GM19238 (cell line): ENCODE data around the gene KPNA1.

Experiments used
- DNase-seq: peaks from one replicate; pipeline ENCODE4 v3.0.0; 2011; ENCODE audit warnings: low spot score; ENCODE audit not compliant: insufficient read length

KPNA1 gene

DNA sequence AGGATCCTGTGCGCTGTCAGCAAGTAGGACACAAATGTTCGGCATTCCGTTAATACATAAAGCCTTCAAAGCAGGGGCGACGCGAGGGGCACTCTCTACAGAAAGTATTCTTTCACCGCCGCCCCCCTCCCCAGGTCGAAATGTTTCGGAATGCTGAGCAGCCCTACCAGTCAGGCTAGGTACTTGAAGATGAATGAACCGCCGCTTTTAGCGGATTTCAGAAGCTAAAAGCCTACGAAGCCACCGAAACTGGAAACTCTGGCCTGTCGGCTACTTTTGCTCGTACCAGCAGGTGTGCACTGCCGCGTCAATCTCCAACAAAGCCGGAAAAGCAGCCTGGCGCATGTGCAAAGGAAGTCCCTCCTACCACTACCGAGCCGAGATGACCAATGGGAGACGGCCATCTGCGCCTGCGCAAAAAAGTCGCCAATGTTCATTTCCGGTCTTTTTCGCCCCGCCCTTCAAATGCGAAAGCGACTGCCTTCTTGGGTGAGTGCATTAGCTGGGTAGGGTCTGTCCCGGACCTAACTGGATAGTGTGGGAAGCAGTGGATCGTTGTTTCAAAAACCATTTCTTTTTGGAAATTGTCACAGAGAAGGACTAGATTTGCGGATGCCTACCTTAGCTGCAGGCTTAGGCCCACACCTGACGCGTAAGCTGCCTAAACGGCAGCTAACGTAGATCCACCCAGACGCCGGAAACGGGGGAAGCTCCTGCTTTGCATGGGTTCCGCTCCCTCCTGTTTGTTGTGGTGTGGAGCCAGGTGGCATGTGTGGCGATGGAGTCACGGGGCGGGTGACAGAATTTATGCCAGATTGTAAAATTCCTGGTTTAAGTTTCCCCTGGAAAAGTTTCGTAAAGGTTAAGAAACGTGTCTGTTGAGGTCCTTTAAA, 98.7 kb downstream of the KPNA1 start, which contains the start of gene WDR5B:
WDR5B (minus strand) TSS at position 301 of the 893 bp plus-strand sequence. CDS start 534 bp downstream, outside the sequence.
- peak; percentile 83 for DNase-seq

GRCh38 chr3:122415104-122415744, 99.5 kb downstream of the KPNA1 start:
- peak; percentile 61 for DNase-seq

DNA sequence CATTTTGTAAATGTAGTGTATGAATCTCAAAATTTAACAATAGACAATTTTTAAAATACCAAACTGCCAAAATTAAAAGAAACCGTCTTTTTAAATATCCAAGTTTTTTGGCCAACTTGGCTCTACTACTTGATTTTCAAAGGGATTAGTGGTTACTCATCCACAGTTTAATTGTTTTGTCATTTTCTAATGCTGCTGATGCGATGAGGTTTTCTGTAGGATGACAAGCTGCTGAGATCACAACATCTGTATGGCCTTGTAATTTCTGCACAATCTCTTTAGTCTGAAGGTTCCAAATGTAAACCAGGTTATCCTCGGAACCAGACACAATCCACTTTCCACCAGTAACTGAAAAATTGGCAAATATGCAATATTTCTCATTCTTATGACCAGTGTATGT, 100.3 kb downstream of the KPNA1 start:
- DNase-seq, result no peak

DNA sequence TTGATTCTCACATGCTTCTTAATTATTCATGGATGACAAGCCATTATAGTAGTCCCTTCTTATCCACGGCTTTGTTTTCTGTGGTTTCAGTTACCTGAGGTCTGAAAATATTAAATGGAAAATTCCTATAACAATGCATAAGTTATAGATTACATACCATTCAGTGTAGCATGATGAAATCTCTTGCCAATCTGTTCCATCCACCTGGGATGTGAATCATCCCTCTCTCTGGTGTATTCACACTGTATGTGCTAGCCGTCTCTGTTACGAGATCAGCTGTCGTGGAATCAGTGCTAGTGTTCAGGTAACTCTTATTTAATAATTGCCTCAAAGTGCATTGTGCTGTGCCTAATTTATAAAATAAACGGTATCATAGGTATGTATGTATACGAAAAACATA, 104.1 kb downstream of the KPNA1 start:
- DNase-seq, result no peak

DNA sequence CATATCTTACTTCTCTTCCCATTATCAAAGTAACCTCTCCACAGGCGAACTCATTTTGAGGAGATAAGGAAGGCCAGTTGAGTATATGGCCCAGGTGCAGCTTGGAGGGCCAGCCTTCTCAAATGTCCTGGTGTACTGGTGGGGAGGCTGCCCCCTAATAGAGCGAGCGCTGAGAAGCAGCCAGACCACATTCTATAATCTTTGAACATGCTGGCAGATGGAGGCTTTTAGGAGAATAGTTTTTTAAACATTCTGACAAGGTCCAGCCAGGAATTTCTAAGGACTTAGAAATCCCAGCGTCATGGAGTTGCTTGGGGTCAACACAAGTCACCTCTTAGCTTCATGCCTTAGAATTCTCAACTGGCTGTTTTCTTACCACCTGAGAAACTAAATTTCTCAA, 104.6 kb downstream of the KPNA1 start:
- DNase-seq, result no peak

DNA sequence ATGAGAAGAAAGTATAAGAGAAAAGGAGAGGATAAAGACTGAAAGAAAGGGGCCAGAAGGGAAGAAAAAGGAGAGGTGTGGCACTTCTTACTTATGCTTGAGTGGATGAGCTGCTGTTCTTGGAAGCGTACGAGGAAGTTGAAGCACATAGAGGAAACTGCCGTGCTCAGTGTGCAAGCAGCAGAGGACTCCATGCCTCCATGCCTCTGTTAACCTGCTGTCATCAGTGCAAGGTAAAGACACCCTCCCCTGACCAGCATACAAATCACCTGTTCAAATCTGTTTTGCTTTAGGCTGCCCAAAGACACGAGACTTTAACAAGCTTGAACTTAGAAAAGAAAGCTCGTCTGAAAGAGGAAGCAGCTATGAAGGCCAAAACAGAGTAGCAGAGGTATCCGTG, 105.3 kb downstream of the KPNA1 start:
- no peak for DNase-seq

GRCh38 chr3:122407946-122408345, 106.8 kb downstream of the KPNA1 start:
- DNase-seq, result no peak

GRCh38 chr3:122406198-122406597, 108.5 kb downstream of the KPNA1 start:
- no peak for DNase-seq

DNA sequence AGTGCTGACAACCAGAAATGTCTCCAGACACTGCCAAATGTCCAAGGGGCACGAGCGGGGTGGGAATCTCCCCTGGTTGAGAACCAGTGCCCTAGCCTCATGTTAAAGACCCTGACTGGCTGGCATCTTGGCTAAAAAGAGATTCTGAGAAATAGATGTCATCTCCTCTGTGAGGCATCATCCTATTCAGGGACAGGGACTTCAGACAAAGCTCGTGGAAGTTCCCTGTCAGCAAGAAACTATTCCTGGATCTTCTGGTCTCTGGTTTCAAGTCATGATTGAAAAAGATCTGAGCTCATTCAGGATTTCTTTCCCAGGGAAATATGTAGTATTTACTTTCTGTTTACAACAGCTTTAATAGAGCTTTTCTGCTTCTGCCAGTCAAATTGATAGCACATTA, 109.7 kb downstream of the KPNA1 start:
- DNase-seq, result no peak

DNA sequence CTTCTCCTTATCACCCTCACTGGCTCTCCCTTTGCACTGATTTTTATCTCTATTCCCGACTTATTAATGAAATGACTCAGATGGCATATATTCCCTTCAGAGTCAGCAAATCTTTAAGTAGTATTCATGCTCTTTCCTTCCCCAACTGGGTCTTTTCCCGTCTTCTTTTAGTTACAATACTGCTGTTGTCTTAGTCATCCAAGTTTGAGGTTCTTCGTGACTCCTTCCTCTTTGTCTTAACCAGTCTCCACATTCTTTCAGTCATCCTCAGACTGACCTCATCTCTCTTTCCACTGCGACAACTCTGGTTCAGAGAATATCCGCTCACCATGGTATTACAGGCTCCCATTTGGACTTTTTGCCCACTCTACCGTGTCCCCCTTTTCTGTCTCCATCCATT, 111.2 kb downstream of the KPNA1 start:
- DNase-seq, result no peak

GRCh38 chr3:122398920-122399319, 115.8 kb downstream of the KPNA1 start:
- DNase-seq, result no peak

- no peak for DNase-seq
Measured at GRCh38 chr3:122397201-122397600, 117.5 kb downstream of the KPNA1 start.

GRCh38 chr3:122396511-122396910, 118.2 kb downstream of the KPNA1 start:
- no peak for DNase-seq

- no peak for DNase-seq
Measured at GRCh38 chr3:122395582-122395981, 119.2 kb downstream of the KPNA1 start.

- DNase-seq, result no peak
Measured at GRCh38 chr3:122394173-122394572, 120.6 kb downstream of the KPNA1 start.

DNA sequence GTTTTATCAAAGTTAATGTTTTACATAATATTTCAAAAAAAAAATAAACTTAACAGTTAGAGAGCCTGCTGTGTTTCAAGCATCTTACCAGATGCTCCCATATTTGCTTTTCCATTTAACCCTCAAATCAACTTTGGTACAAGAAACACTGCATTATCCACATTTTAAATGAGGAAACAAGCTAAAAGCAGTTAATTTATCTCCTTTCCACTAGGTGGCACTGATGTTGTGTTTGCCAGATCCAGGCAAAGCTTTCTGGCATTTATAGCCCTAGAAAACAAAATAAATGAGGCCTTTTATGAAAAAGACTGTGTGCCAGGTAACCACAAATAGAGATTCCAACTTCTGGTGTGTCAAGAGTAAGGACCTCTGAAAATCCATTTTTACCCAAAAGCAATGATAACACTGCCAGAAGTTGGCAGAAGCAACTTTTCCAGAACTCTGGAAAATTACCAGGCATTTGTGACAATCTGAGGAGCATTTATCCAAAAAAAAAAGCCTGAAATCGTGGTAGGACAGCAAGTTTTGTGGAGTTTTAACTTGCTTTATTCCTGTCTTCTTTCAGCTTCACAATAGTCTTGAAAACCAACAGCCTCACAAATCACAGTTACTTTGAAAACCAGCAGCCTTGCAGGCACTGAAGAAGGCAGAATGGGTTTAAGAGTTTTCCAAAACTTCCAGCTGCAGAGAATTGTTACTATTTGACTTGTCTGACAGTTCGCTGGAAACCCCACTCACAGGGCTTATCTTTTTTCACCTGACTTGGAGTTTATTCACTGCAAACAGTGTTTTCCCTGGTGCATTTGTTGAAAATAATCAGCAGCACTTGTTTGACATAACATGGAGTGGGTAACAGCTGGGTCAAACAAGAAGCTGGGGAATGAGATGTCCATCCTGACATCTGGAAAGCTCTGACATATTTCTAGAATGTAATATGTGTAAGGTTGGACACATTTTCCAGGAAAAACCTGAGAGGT, 121.6 kb downstream of the KPNA1 start:
- peak; percentile 17 for DNase-seq

DNA sequence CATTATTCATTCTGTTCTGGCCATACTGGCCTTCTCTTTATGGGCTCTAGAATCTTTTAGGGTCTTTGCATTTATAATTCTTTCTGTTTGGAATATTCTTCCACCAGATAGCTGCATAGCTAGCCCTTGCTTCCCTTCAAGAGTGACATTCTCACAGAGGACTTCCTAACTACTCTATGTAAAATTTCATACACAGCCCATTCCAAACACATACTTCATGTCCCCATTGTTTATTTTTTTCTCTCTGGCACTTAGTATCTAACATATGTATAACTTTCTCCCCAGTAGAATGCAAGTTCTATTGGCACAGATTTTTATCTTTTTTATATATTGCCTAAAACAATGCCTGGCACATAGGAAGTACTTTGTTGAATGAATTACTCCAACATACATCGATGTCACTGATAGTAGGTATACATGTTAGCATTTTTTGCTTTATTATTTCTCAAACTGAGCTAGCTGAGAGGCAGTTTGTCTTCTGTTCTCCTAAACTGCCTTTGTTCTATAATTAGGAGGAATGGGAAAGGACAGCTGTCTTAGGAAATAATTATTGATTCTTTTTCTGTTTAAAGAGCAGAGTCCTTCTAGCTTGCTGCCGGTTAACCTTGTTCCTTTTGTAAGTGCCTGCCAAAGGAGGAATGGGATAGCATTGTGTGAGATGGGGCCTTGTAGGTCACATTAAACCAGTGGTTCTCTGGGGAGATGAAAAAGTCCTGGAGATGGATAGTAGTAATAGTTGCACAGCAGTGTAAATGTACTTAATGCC, 122.9 kb downstream of the KPNA1 start:
- DNase-seq, result no peak

DNA sequence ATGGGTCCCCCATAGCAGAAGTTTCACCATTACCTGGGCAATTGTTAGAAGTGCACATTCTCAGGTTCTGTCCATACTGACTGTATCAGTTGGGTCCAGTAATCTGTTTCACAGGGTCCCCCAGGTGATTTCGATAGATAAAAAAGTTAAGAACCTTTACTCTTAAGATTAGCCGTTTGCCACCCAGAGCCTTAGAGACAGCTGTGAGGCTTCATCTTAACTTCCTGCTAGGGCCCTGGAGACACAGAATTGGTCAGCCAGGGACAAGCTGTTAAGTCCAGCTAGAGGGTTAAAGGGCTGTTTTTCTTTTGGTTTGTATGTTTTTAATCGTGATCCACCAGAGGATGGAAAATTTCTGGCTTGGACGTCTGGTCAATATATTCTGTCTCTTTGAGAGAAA, 124.1 kb downstream of the KPNA1 start:
- DNase-seq, result no peak

- no peak for DNase-seq
Measured at GRCh38 chr3:122389892-122390291, 124.8 kb downstream of the KPNA1 start.

- no peak for DNase-seq
Measured at GRCh38 chr3:122389197-122389596, 125.5 kb downstream of the KPNA1 start.

GRCh38 chr3:122387709-122388108, 127.0 kb downstream of the KPNA1 start:
- no peak for DNase-seq
